GM12878 (cell line): ENCODE data around the gene ARHGAP12. TPM values are rescaled to one million over a fixed set of nuclear protein-coding genes. Genes with fewer than 3 reads are reported as not detected.

Source experiments
- ATAC-seq: fragments of 200-7000 bp; cut with Tn5 transposase; 3 replicates; pipeline ENCODE4 v1.9.1; 2020; ENCODE audit warnings: mild to moderate bottlenecking, moderate library complexity
- BruUV-seq: library from RNA; stranded (reverse); fragments of 400-500 nt; replicated peaks from 2 replicates; lab custom pipeline; 2021; lab: Mats Ljungman, UMichigan
- CTCF ChIA-PET: fragments of 300-600 bp; sonication (Branson Sonifier 250); formaldehyde crosslinking; extraction: SDS; loops from one replicate; lab custom pipeline; 2021; ENCODE audit warnings: inconsistent platforms; lab: Yijun Ruan, JAX
- POLR2A ChIA-PET: fragments of 350-600 bp; formaldehyde crosslinking; extraction: SDS; loops from one replicate; lab custom pipeline; 2021; ENCODE audit warnings: inconsistent platforms; lab: Charles Lee
- RAD21 ChIA-PET: fragments of 300-600 bp; sonication (Branson Sonifier 250); formaldehyde crosslinking; loops from one replicate; lab custom pipeline; 2023; ENCODE audit warnings: antibody characterized with exemption; ENCODE audit not compliant: unreplicated experiment; lab: Charles Lee
- SMC1A ChIA-PET: fragments of 300-600 bp; sonication (Branson Sonifier 250); formaldehyde crosslinking; loops from one replicate; lab custom pipeline; 2023; ENCODE audit not compliant: unreplicated experiment, uncharacterized antibody; lab: Charles Lee
- DNase-seq: peaks from one replicate; pipeline ENCODE4 v3.0.0-alpha.2; 2011; ENCODE audit warnings: low read depth, low spot score
- FAIRE-seq: peaks from 3 replicates; lab custom pipeline; 2011; peaks lifted over from hg19 to GRCh38; lab: Jason Lieb, UNC
- H2AFZ ChIP-seq: 2 replicates; pipeline ENCODE4 v1.6.0; 2011; ENCODE audit warnings: low read depth, low read length, control low read depth; ENCODE audit not compliant: control insufficient read depth
- H3K27ac ChIP-seq: 2 replicates; pipeline ENCODE4 v1.5.1; 2011; ENCODE audit warnings: control low read depth; ENCODE audit not compliant: control insufficient read depth, insufficient read depth
- H3K27me3 ChIP-seq, 2 experiments: replicated peaks in 1 of 2; 2 replicates each; pipeline versions ENCODE4 v1.6.0 to v1.6.1; 2011; ENCODE audit warnings: low read length in 1 of 2; ENCODE audit not compliant: control insufficient read depth in 2 of 2, insufficient read depth in 2 of 2
- H3K36me3 ChIP-seq, 2 experiments: 2 replicates each; pipeline ENCODE4 v1.5.1; 2011; ENCODE audit warnings: low read length in 1 of 2; ENCODE audit not compliant: control insufficient read depth in 2 of 2, insufficient read depth in 2 of 2
- H3K4me1 ChIP-seq: 2 replicates; pipeline ENCODE4 v1.6.1; 2011; ENCODE audit warnings: mild to moderate bottlenecking, low read length, moderate library complexity, mixed read lengths; ENCODE audit not compliant: control insufficient read depth, insufficient read depth
- H3K4me2 ChIP-seq: 2 replicates; pipeline ENCODE4 v1.6.0; 2011; ENCODE audit warnings: control low read depth; ENCODE audit not compliant: control insufficient read depth, insufficient read depth
- H3K4me3 ChIP-seq: fragments of 200-600 bp; sonication (generic); 2 replicates; pipeline ENCODE4 v1.5.1; 2016
- H3K79me2 ChIP-seq: 2 replicates; pipeline ENCODE4 v1.6.0; 2011; ENCODE audit warnings: low read length; ENCODE audit not compliant: control insufficient read depth, insufficient read depth
- H3K9ac ChIP-seq: 2 replicates; pipeline ENCODE4 v1.8.0; 2011; ENCODE audit warnings: low read length, control low read depth, mixed read lengths; ENCODE audit not compliant: control insufficient read depth, insufficient read depth
- H3K9me3 ChIP-seq: replicated peaks from 3 replicates; pipeline ENCODE4 v1.5.1; 2011; ENCODE audit warnings: mild to moderate bottlenecking, low read length; ENCODE audit not compliant: control insufficient read depth, insufficient read depth
- H4K20me1 ChIP-seq: 2 replicates; pipeline ENCODE4 v1.6.0; 2011; ENCODE audit not compliant: control insufficient read depth, insufficient read depth
- BCLAF1 ChIP-seq: fragments of 450-650 bp; IDR thresholded peaks from 2 replicates; pipeline ENCODE4 v1.6.1; 2017; ENCODE audit warnings: antibody characterized with exemption, mild to moderate bottlenecking, moderate library complexity
- POLR2AphosphoS2 ChIP-seq: IDR thresholded peaks from 2 replicates; pipeline ENCODE4 v1.6.1; 2011; ENCODE audit warnings: low read depth, mild to moderate bottlenecking, low read length, improper control_type of control experiment, moderate library complexity
- RCOR1 ChIP-seq: conservative IDR thresholded peaks from 2 replicates; pipeline ENCODE4 v1.6.1; 2012; ENCODE audit warnings: low read depth, low read length, improper control_type of control experiment
- SREBF1 ChIP-seq: IDR thresholded peaks from 2 replicates; pipeline ENCODE4 v1.6.1; 2012; ENCODE audit warnings: mild to moderate bottlenecking, low read length
- ZNF207 ChIP-seq: fragments of 450-650 bp; IDR thresholded peaks from 2 replicates; pipeline ENCODE4 v1.6.1; 2014; ENCODE audit warnings: antibody characterized with exemption, mild to moderate bottlenecking, borderline replicate concordance
- WGBS: methylation state at CpG from one replicate; pipeline ENCODE4 v1.1.6; 2016; ENCODE audit warnings: low lambda C conversion rate; ENCODE audit not compliant: insufficient replicate concordance, insufficient coverage; ENCODE audit errors: missing lambda C conversion rate; 5-methylcytosine and 5-hydroxymethylcytosine counted together
- in situ Hi-C: fragments of 300-500 bp; cut with MboI; formaldehyde crosslinking; loops from 9 replicates; pipeline ENCODE4 v1.14.3; 2018; ENCODE audit warnings: mixed read lengths
- intact Hi-C: fragments of 100-400 bp; cut with micrococcal nuclease; formaldehyde crosslinking; loops from one replicate; pipeline ENCODE4 v1.14.2; 2022; ENCODE audit not compliant: unreplicated experiment
- polyA plus RNA-seq, 11 experiments: library from polyadenylated mRNA; depleted of rRNA in 4 of 11; unstranded in 6 of 11; stranded (reverse) in 5 of 11; fragments of >200 nt; fragmentation: Nextera tagmentation in 4 of 11; fragmentation: Illumina TruSeq in 1 of 11; extraction: Ambion mirVana in 4 of 11; extraction: Trizol in 1 of 11; gene quantifications; 1 replicate in 1 of 11; 2 replicates in 10 of 11; pipeline versions ENCODE4 v1.2.1 to v1.2.3, GENCODE V29; 2011 to 2016; ENCODE audit warnings: inconsistent platforms in 2 of 11, missing spikeins in 2 of 11, low read depth in 1 of 11
- total RNA-seq, 4 experiments: library from RNA; depleted of rRNA in 3 of 4; stranded (reverse); fragments of >200 nt in 3 of 4; fragmentation: Illumina TruSeq in 1 of 4; extraction: Trizol in 1 of 4; gene quantifications; 2 replicates each; pipeline versions ENCODE4 v1.2.1 to v1.2.3, GENCODE V29; 2013 to 2021

Gene ARHGAP12
- total and polyA plus RNA-seq, 10 of the 15 experiments (the other 5 are each of a cell fraction or from before 2014, with no cell fraction given): 5.4 to 15.6 (median 8.5) TPM

- TF ChIP-seq BCLAF1 (no peak), POLR2AphosphoS2 (no peak)
Observed at GRCh38 chr10:31855033-31855432, 73.6 kb downstream of the ARHGAP12 start (continued).

GRCh38 chr10:31853629-31854028, 75.0 kb downstream of the ARHGAP12 start:
- POLR2A ChIA-PET: no interaction called here
- H3K27ac ChIP-seq: no peak overlapping the region
- 48% methylated on average over 2 of the region's 2 CpGs for WGBS
- no peak overlapping the region for H3K9ac ChIP-seq
- ATAC-seq: no peak
- TF ChIP-seq SREBF1: no peak
- TF ChIP-seq ZNF207: no peak
- no peak for TF ChIP-seq RCOR1
- no TSS peak for BruUV-seq
- intact Hi-C loops: no loop called here
- CTCF ChIA-PET: no interaction called here
- no peak overlapping the region for H3K4me3 ChIP-seq
- H3K9me3 ChIP-seq: no peaks in the 10 kb centered on the region
- no peaks in the 10 kb centered on the region for H3K27me3 ChIP-seq
- no peak for FAIRE-seq
- H3K4me2 ChIP-seq: no peak overlapping the region
- H2AFZ ChIP-seq: no peak overlapping the region
- no peaks in the 10 kb centered on the region for H3K79me2 ChIP-seq
- no peaks in the 10 kb centered on the region for H3K4me1 ChIP-seq
- in situ Hi-C loops: no loop called here
- no peaks in the 10 kb centered on the region; a peak in 1 of 4 replicates for H3K36me3 ChIP-seq
- H4K20me1 ChIP-seq: no peaks in the 10 kb centered on the region
- RAD21 ChIA-PET: interaction anchor here (0.6 kb wide), 1 partner anchor 846 kb away, joined by 4 read pairs; no protein-coding TSS in a partner anchor
- SMC1A ChIA-PET: no interaction called here
- DNase-seq: no peak
